Measurements from ENCODE around the gene PCDHGA8.

DNA sequence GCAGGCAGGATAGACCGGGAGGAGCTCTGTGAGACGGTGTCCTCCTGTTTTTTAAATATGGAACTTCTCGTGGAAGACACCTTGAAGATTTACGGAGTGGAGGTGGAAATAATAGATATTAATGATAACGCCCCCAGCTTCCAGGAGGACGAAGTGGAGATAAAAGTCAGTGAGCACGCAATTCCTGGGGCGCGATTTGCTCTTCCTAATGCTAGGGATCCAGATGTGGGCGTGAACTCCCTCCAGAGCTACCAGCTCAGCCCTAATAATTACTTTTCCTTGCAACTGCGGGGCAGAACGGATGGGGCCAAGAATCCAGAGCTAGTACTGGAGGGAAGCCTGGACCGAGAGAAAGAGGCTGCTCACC lies 29.0 kb downstream of the PCDHGA8 start:
- TF ChIP-seq YY1 (IDR thresholded peaks at IDR 0.05; ENCODE audit: insufficient read depth, insufficient read length) = no peak
- TF ChIP-seq ZNF274 (IDR thresholded peaks at IDR 0.05; ENCODE audit: low read depth, low read length) = no peak

Data from NT2/D1 (cell line).